Measurements from ENCODE around the gene SP140L.

SP140L gene

GRCh38 chr2:230422149-230422548, 95.2 kb downstream of the SP140L start:
- no peak for DNase-seq

GRCh38 chr2:230423851-230424458, 97.0 kb downstream of the SP140L start:
- no peak for DNase-seq

- no peak for DNase-seq
These were observed 98.4 kb downstream of the SP140L start for GRCh38 chr2:230425377-230425776.

DNA sequence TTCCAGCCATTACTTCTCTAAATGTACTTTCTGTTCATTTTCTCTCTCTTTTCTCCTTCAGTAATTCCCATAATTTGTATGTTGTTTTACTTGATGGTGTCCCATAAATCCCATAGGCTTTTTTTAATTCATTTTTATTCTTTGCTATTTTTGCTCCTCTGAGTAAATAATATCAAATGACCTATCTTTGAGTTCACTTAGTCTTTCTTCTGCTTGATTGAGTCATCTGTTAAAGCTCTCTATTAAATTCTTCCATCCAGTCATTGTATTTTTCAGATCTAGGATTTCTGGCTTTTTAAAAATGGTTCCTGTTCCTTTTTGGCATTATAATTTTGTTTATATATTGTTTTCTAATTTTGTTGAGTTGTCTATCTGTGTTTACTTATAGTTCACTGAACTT, 102.5 kb downstream of the SP140L start:
- no peak for DNase-seq

GRCh38 chr2:230430957-230431910, 104.2 kb downstream of the SP140L start:
- DNase-seq = no peak

GRCh38 chr2:230434677-230435324, 107.8 kb downstream of the SP140L start:
- DNase-seq = no peak

DNA sequence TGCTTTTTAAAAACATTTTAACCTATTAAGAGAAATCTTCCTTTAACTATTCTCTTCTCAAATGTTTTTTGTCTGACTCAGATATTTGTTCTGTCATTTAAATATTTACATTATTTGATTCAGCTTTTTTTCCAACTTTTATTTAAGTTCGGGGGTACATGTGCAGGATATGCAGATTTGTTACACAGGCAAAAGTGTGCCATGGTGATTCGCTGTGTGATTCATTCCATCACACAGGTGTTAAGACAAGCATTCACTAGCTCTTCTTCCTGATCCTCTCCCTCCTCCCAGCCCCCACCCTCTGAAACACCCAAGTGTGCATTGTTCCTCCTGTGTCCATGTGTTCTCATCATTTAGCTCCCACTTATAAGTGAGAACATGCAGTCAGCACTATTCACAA, 108.4 kb downstream of the SP140L start:
- DNase-seq = no peak

DNA sequence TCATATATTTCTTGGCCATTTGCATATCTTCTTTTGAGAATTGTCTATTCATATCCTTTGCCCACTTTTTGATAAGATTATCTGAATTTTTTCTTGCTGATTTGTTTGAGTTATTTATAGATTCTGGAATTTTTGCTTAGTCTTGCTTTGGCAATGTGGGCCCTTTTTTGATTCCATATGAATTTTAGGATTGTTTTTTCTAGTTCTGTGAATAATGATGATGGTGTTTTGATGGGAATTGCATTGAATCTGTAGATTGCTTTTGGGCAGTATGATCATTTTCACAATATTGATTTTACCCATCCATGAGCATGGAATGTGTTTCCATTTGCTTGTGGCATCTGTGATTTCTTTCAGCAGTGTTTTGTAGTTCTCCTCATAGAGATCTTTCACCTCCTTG, 112.1 kb downstream of the SP140L start:
- peak; percentile 79 for DNase-seq

- peak; percentile 22 for DNase-seq
These were observed 112.6 kb downstream of the SP140L start for GRCh38 chr2:230439590-230439989.

- peak; percentile 67 for DNase-seq
These were observed 114.4 kb downstream of the SP140L start for GRCh38 chr2:230441227-230441897.

DNA sequence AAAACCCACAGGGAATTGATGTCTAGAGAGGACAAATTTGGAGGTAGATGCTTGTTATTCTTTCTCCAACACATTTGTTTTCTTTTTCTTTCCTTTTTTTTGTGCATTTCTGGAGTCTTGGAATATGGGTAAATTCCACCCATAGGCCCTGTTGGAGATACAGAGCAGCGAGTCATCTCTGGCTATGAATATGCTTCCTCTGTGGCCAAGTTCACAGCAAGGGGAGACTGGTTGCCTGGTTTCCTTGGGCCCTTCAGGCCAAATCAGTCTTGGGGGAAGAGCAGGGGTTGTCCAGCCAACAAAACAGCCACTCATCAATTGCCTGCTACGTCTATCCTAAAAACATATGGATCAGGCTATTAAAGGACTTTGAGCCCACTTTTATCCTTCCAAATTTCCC, 116.5 kb downstream of the SP140L start:
- DNase-seq = peak; percentile 90

GRCh38 chr2:230444832-230445231, 117.8 kb downstream of the SP140L start:
- DNase-seq = no peak

DNA sequence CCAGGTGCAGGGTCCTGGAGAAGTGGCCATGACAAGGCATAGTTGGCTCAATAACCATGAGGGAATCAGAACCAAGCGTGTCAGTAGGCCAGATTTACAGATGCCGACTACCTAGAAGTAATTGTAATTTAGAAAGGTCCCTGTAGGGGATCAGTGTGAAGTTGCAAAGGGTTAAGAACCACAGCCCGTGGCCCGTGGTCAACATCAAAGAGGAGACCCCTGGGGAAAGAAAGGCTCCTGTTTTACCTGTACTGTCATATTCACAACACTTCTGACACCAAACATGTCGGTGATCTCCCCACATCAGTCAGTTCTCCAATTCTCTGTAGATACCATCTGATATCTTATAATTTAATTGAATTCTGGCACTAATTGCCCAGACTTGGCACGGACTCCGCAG, 120.0 kb downstream of the SP140L start:
- no peak for DNase-seq

DNA sequence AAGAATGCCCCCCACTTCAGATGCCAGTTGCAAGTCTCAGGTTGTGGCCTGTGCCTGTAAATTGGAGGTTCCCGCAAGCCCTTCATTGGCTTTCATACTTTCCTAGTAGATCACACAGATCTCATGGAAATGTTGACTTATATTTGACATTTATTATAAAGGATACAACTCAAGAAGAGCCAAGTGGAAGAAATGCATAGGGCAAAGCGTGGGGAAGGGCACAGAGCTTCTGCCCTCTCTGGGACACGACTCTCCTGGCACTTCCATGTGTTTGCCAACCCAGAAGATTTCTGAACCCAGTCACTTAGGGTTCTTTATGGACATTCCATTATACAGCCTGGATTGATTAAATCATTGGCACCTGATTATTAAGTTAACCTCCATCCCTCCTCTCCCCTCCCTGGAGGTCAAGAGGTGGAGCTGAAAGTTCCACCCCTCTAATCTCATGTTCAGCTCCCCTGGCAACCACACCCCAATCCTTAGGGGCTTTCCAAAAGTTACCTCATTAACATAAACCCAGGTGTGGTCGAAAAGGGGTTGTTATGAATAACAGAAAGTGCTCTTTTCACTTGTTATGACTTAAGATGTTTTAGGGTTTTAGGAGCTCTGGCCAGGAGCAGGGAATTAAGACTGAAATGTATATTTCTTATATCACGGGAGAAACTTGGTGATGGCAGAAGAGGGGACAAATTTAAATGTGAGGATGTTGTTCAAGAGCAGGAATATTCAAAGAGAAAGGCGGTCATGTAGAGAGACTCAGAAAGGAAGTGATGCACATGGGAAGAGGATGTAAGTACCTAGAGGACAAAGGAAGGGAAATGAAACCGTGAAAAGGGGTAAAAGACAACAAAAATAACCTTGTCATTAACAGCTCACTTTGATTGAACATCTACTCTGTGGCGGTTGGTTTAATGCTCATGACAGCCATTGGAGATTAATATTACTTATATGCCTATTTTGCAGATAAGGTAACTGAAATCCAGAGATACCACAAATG, 120.8 kb downstream of the SP140L start:
- no peak for DNase-seq

DNA sequence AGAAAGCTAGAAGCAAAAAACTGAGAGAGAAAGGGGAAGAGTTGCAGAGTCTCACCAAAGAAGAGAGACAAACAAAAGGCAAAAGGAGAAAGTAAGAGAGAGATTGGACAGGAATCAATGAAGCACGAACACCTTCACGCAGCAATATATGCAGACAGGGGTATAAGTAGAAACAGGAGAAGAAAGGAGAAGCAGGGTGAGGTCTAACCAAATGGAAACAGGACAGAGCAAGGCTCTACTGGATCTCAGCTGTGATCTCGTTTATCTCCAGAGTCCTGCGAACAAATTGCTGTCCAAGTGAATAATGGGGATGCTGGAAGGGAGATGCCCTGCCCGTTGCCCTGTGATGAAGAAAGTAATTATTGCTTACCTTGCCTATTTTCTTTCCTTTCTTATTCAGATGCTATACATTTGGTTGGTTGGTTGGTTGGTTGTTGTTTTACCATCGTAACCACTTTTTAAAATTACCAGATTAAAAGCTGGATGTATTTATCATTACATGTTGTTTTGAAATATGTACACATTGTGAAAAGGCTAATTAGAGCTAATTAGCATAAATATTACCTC, 123.0 kb downstream of the SP140L start:
- no peak for DNase-seq

- no peak for DNase-seq
These were observed 126.0 kb downstream of the SP140L start for GRCh38 chr2:230453006-230453405.

All from fibroblast of skin of back (primary cell).